Brain microvascular endothelial cell (primary cell): ENCODE data around the gene THBD.

ENCODE experiments used
- DNase-seq: peaks from one replicate; pipeline ENCODE4 v3.0.0-alpha.2; 2020
- H3K27ac ChIP-seq: fragments of 250-450 bp; sonication (Bioruptor Pico); 2 replicates; pipeline ENCODE4 v1.5.1; 2020; ENCODE audit warnings: mild to moderate bottlenecking, moderate library complexity
- H3K27me3 ChIP-seq: fragments of 250-450 bp; sonication (Bioruptor Pico); replicated peaks from 2 replicates; pipeline ENCODE4 v1.5.1; 2020; ENCODE audit warnings: mild to moderate bottlenecking
- H3K36me3 ChIP-seq: fragments of 250-450 bp; sonication (Bioruptor Pico); replicated peaks from 2 replicates; pipeline ENCODE4 v1.5.1; 2020; ENCODE audit warnings: mild to moderate bottlenecking
- H3K4me3 ChIP-seq: 2 replicates; pipeline ENCODE4 v1.5.1; 2011; ENCODE audit warnings: low read depth, mild to moderate bottlenecking, control low read depth, low read length, moderate library complexity
- CTCF ChIP-seq: IDR thresholded peaks from 2 replicates; pipeline ENCODE4 v1.5.1; 2011; ENCODE audit warnings: low read depth, mild to moderate bottlenecking, moderate library complexity, low read length, control low read depth, inconsistent platforms; ENCODE audit errors: missing control alignments
- in situ Hi-C: cut with HindIII; loops from 2 replicates; pipeline ENCODE4 v1.10.0; 2017; ENCODE audit warnings: low sequenced_read_pairs, low pct_ligation_motif_present

The THBD gene

GRCh38 chr20:23003881-23004460 is 45.5 kb downstream of the THBD start:
- Histone ChIP-seq H3K4me3 (no peak overlapping the region), H3K27ac (no peak overlapping the region), H3K36me3 (no peaks in the 10 kb centered on the region), H3K27me3 (no peaks in the 10 kb centered on the region)
- no peak for DNase-seq
- no peak for TF ChIP-seq CTCF
- in situ Hi-C loops = no loop called here

- no peak for TF ChIP-seq CTCF
- no peak overlapping the region for H3K4me3 ChIP-seq
- in situ Hi-C loops = no loop called here
- no peaks in the 10 kb centered on the region for H3K36me3 ChIP-seq
- H3K27ac ChIP-seq = no peak overlapping the region
- no peaks in the 10 kb centered on the region for H3K27me3 ChIP-seq
- DNase-seq = no peak
Measured at GRCh38 chr20:23003077-23003635, 46.3 kb downstream of the THBD start.

- no peak for DNase-seq
- Histone ChIP-seq H3K27ac (no peak overlapping the region), H3K27me3 (no peaks in the 10 kb centered on the region), H3K4me3 (no peak overlapping the region), H3K36me3 (no peaks in the 10 kb centered on the region)
- no peak for TF ChIP-seq CTCF
- in situ Hi-C loops = no loop called here
Measured at GRCh38 chr20:23002276-23002675, 47.2 kb downstream of the THBD start.

- Histone ChIP-seq H3K4me3 (no peak overlapping the region), H3K27me3 (no peaks in the 10 kb centered on the region), H3K36me3 (no peaks in the 10 kb centered on the region), H3K27ac (no peak overlapping the region)
- no peak for DNase-seq
- no peak for TF ChIP-seq CTCF
- in situ Hi-C loops = no loop called here
Measured at GRCh38 chr20:23000232-23000947, 49.1 kb downstream of the THBD start.

GRCh38 chr20:22999756-23000155 is 49.7 kb downstream of the THBD start:
- no peak for TF ChIP-seq CTCF
- H3K36me3 ChIP-seq = no peaks in the 10 kb centered on the region
- in situ Hi-C loops = no loop called here
- peak; percentile 20 for DNase-seq
- H3K27ac ChIP-seq = no peak overlapping the region
- H3K27me3 ChIP-seq = no peaks in the 10 kb centered on the region
- no peak overlapping the region for H3K4me3 ChIP-seq
